Astrocyte (in vitro differentiated cells and primary cell): Measurements from ENCODE around the gene GATB. TPM values are rescaled to one million over a fixed set of nuclear protein-coding genes. Genes with fewer than 3 reads are reported as not detected.
A peak's percentile ranks its signal among the peaks of the same experiment; 100 is the strongest.

Source experiments
- DNase-seq: peaks from one replicate; pipeline ENCODE4 v3.0.0-alpha.2; 2010; ENCODE audit warnings: low read depth
- FAIRE-seq: peaks from 2 replicates; lab custom pipeline; 2011; peaks lifted over from hg19 to GRCh38; lab: Jason Lieb, UNC
- H2AFZ ChIP-seq: 2 replicates; pipeline ENCODE4 v1.6.0; 2012; ENCODE audit warnings: low read depth, low read length, inconsistent platforms
- H3K27ac ChIP-seq: 2 replicates; pipeline ENCODE4 v1.5.1; 2011; ENCODE audit warnings: low read depth, low read length, inconsistent platforms
- H3K27me3 ChIP-seq: 2 replicates; pipeline ENCODE4 v1.6.0; 2011; ENCODE audit warnings: low read length, inconsistent platforms; ENCODE audit not compliant: insufficient read depth
- H3K36me3 ChIP-seq: 2 replicates; pipeline ENCODE4 v1.5.1; 2011; ENCODE audit warnings: low read length, inconsistent platforms; ENCODE audit not compliant: insufficient read depth
- H3K4me1 ChIP-seq: 2 replicates; pipeline ENCODE4 v1.5.1; 2011; ENCODE audit warnings: low read length, inconsistent platforms; ENCODE audit not compliant: insufficient read depth
- H3K4me2 ChIP-seq: 2 replicates; pipeline ENCODE4 v1.6.0; 2012; ENCODE audit warnings: low read length, inconsistent platforms
- H3K4me3 ChIP-seq: 2 replicates; pipeline ENCODE4 v1.5.1; 2011; ENCODE audit warnings: low read depth, mild to moderate bottlenecking, low read length, inconsistent platforms; ENCODE audit not compliant: insufficient read depth
- H3K79me2 ChIP-seq: 2 replicates; pipeline ENCODE4 v1.6.0; 2012; ENCODE audit warnings: mild to moderate bottlenecking, low read length, inconsistent platforms; ENCODE audit not compliant: insufficient read depth
- H3K9ac ChIP-seq: 2 replicates; pipeline ENCODE4 v1.6.0; 2012; ENCODE audit warnings: mild to moderate bottlenecking, low read length, inconsistent platforms
- H3K9me3 ChIP-seq: 2 replicates; pipeline ENCODE4 v1.5.1; 2012; ENCODE audit warnings: low read depth, mild to moderate bottlenecking, low read length, inconsistent platforms; ENCODE audit not compliant: insufficient read depth
- H4K20me1 ChIP-seq: 2 replicates; pipeline ENCODE4 v1.6.0; 2012; ENCODE audit warnings: low read length, inconsistent platforms; ENCODE audit not compliant: insufficient read depth
- H3K27ac Mint-ChIP-seq: one replicate; pipeline ENCODE4 v1.8.0; 2021; ENCODE audit warnings: mild to moderate bottlenecking, mixed read lengths; ENCODE audit not compliant: unreplicated experiment
- H3K27me3 Mint-ChIP-seq: one replicate; pipeline ENCODE4 v1.8.0; 2021; ENCODE audit warnings: low read depth, mixed read lengths; ENCODE audit not compliant: unreplicated experiment
- H3K36me3 Mint-ChIP-seq: one replicate; pipeline ENCODE4 v1.8.0; 2021; ENCODE audit warnings: low read depth, mixed read lengths; ENCODE audit not compliant: unreplicated experiment
- H3K4me1 Mint-ChIP-seq: one replicate; pipeline ENCODE4 v1.8.0; 2021; ENCODE audit warnings: low read depth, mixed read lengths; ENCODE audit not compliant: unreplicated experiment
- H3K4me3 Mint-ChIP-seq: one replicate; pipeline ENCODE4 v1.8.0; 2021; ENCODE audit warnings: mild to moderate bottlenecking, moderate library complexity, mixed read lengths; ENCODE audit not compliant: unreplicated experiment
- H3K9me3 Mint-ChIP-seq: one replicate; pipeline ENCODE4 v1.8.0; 2021; ENCODE audit warnings: mild to moderate bottlenecking, mixed read lengths; ENCODE audit not compliant: unreplicated experiment
- EZH2 ChIP-seq: IDR thresholded peaks from 2 replicates; pipeline ENCODE4 v1.6.1; 2012; ENCODE audit warnings: mild to moderate bottlenecking, low read length, inconsistent platforms; ENCODE audit not compliant: insufficient read depth
- total RNA-seq: library from RNA; stranded (reverse); gene quantifications from 2 replicates; pipeline ENCODE4 v1.2.1, GENCODE V29; 2021
- TF ChIP-seq, protein P1 (sequence below): IDR thresholded peaks from 2 replicates; pipeline ENCODE4 v1.5.1; 2011; ENCODE audit warnings: low read depth, mild to moderate bottlenecking, inconsistent platforms, low read length, moderate library complexity; ENCODE audit not compliant: insufficient read depth

GATB gene
- total RNA-seq, 1 donor from 2014 or later = 20.8 TPM

DNA sequence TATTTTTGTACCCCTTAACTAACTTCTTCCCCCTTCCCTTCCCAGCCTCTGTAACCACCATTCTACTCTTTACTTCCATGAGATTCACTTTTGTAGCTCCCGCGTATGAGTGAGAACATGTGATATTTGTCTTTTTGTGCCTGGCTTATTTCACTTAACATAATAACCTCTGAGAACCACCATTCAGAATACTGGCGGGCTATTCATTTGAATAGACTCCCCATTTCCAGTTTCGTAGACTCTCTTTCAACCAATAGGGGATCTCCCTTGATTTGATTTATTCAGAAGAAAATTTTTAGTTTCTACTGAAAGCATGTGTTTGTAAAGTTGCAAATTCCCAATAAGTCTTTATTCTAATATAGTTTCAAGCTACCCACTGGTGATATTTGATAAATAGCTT lies 117.2 kb downstream of the GATB start:
- no peak overlapping the region for H3K4me3 Mint-ChIP-seq
- no peaks in the 10 kb centered on the region for H3K79me2 ChIP-seq
- H3K4me1 ChIP-seq = no peaks in the 10 kb centered on the region
- H3K9me3 Mint-ChIP-seq = no peaks in the 10 kb centered on the region
- FAIRE-seq (no peak), DNase-seq (no peak)
- H2AFZ ChIP-seq = no peak overlapping the region
- no peaks in the 10 kb centered on the region for H3K36me3 Mint-ChIP-seq
- H3K4me3 ChIP-seq = no peak overlapping the region
- no peak overlapping the region for H3K9ac ChIP-seq
- H3K27ac Mint-ChIP-seq = no peak overlapping the region
- H3K36me3 ChIP-seq = no peaks in the 10 kb centered on the region
- TF ChIP-seq, protein P1, sequence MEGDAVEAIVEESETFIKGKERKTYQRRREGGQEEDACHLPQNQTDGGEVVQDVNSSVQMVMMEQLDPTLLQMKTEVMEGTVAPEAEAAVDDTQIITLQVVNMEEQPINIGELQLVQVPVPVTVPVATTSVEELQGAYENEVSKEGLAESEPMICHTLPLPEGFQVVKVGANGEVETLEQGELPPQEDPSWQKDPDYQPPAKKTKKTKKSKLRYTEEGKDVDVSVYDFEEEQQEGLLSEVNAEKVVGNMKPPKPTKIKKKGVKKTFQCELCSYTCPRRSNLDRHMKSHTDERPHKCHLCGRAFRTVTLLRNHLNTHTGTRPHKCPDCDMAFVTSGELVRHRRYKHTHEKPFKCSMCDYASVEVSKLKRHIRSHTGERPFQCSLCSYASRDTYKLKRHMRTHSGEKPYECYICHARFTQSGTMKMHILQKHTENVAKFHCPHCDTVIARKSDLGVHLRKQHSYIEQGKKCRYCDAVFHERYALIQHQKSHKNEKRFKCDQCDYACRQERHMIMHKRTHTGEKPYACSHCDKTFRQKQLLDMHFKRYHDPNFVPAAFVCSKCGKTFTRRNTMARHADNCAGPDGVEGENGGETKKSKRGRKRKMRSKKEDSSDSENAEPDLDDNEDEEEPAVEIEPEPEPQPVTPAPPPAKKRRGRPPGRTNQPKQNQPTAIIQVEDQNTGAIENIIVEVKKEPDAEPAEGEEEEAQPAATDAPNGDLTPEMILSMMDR = no peak
- no peak for TF ChIP-seq EZH2
- H3K27me3 ChIP-seq = no peaks in the 10 kb centered on the region
- no peaks in the 10 kb centered on the region for H3K9me3 ChIP-seq
- H3K4me1 Mint-ChIP-seq = peaks cover 13% of the 10 kb centered on the region
- no peaks in the 10 kb centered on the region for H4K20me1 ChIP-seq
- no peak overlapping the region for H3K27ac ChIP-seq
- no peaks in the 10 kb centered on the region for H3K27me3 Mint-ChIP-seq
- H3K4me2 ChIP-seq = no peak overlapping the region

DNA sequence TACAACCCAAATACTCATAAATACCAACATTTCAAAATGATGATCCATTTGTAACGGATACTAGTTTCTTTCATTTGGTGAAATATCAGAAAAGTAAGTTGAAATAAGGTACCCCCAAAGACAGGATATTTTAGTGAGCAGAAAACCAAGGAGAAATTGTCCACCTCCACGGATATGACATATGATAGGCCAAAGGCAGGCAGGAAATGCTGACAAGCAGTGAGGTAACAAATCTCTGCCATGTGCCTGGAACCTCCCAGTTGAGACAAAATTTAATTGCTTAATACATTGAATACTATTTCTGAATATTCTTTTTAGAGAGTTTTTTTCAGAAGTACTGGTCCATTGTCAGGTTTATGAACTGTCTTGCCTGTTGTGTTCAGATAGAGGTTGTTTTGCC lies 118.8 kb downstream of the GATB start:
- H3K36me3 Mint-ChIP-seq = no peaks in the 10 kb centered on the region
- H3K27ac Mint-ChIP-seq = no peak overlapping the region
- H3K4me1 Mint-ChIP-seq = peaks cover 13% of the 10 kb centered on the region
- Histone ChIP-seq H3K9me3 (no peaks in the 10 kb centered on the region), H3K27ac (no peak overlapping the region), H2AFZ (no peak overlapping the region), H3K9ac (no peak overlapping the region), H3K36me3 (no peaks in the 10 kb centered on the region), H3K4me2 (no peak overlapping the region), H4K20me1 (no peaks in the 10 kb centered on the region), H3K27me3 (no peaks in the 10 kb centered on the region), H3K4me3 (no peak overlapping the region), H3K4me1 (no peaks in the 10 kb centered on the region), H3K79me2 (no peaks in the 10 kb centered on the region)
- DNase-seq = no peak
- no peaks in the 10 kb centered on the region for H3K9me3 Mint-ChIP-seq
- no peaks in the 10 kb centered on the region for H3K27me3 Mint-ChIP-seq
- FAIRE-seq = no peak
- TF ChIP-seq, protein P1 = no peak
- TF ChIP-seq EZH2 = no peak
- H3K4me3 Mint-ChIP-seq = no peak overlapping the region

DNA sequence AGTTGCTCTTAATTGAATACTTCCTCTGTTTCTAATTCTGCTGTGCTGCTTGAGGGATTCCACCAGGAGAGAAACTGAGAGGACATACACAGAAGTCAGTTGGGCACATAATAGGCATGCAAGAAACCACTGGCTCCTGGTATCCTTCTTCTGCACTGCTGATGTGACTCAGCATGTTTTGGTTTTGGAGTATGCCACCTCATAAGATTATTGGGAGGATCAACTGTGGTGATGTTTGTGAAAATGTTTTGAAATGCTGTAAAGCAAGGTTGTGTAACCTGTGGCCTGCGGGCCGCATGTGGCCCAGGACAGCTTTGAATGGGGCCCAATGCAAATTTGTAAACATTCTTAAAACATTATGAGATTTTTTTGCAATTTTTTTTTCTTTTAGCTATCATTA lies 119.6 kb downstream of the GATB start:
- H3K4me1 ChIP-seq = no peaks in the 10 kb centered on the region
- no peaks in the 10 kb centered on the region for H3K36me3 ChIP-seq
- no peaks in the 10 kb centered on the region for H3K27me3 ChIP-seq
- H3K27me3 Mint-ChIP-seq = no peaks in the 10 kb centered on the region
- H3K9ac ChIP-seq = no peak overlapping the region
- peak overlapping the region; percentile 19 for H3K27ac Mint-ChIP-seq
- H3K4me3 ChIP-seq = no peak overlapping the region
- H2AFZ ChIP-seq = no peak overlapping the region
- H3K9me3 Mint-ChIP-seq = no peaks in the 10 kb centered on the region
- peak; percentile 45 for DNase-seq
- no peak overlapping the region for H3K4me2 ChIP-seq
- no peaks in the 10 kb centered on the region for H4K20me1 ChIP-seq
- H3K9me3 ChIP-seq = no peaks in the 10 kb centered on the region
- no peak overlapping the region for H3K27ac ChIP-seq
- H3K79me2 ChIP-seq = no peaks in the 10 kb centered on the region
- H3K4me3 Mint-ChIP-seq = no peak overlapping the region
- H3K36me3 Mint-ChIP-seq = no peaks in the 10 kb centered on the region
- TF ChIP-seq, protein P1 = no peak
- no peak for TF ChIP-seq EZH2
- FAIRE-seq = no peak
- peaks cover 10% of the 10 kb centered on the region for H3K4me1 Mint-ChIP-seq
